Panc1 (cell line): Measurements from ENCODE around the gene DAZAP1.

ENCODE experiments used
- CTCF ChIP-seq: fragments of 450-650 bp; IDR thresholded peaks from 2 replicates; pipeline ENCODE4 v1.5.1; 2017; ENCODE audit warnings: mild to moderate bottlenecking
- POLR2AphosphoS5 ChIP-seq: IDR thresholded peaks from 2 replicates; pipeline ENCODE4 v1.6.1; 2012; ENCODE audit warnings: mild to moderate bottlenecking, low read depth, low read length, moderate library complexity

- TF ChIP-seq CTCF (no peak), POLR2AphosphoS5 (no peak)
Measured at GRCh38 chr19:1428738-1429391, 21.5 kb downstream of the DAZAP1 start.
